Activated naive CD8-positive, alpha-beta T cell treated with anti-CD3 and anti-CD28 coated beads for 36 hours (primary cell): ENCODE results near the gene PTPRU. TPM values are rescaled to one million over a fixed set of nuclear protein-coding genes. Genes with fewer than 3 reads are reported as not detected.

Experiments
- DNase-seq: peaks from one replicate; pipeline ENCODE4 v3.0.0; 2021
- H3K27ac Mint-ChIP-seq: one replicate; pipeline ENCODE4 v1.8.0; 2022; ENCODE audit warnings: mild to moderate bottlenecking, moderate library complexity, mixed read lengths
- H3K27me3 Mint-ChIP-seq: one replicate; pipeline ENCODE4 v1.8.0; 2022; ENCODE audit warnings: mild to moderate bottlenecking, mixed read lengths
- H3K36me3 Mint-ChIP-seq: one replicate; pipeline ENCODE4 v1.8.0; 2021; ENCODE audit warnings: mild to moderate bottlenecking, mixed read lengths
- H3K4me1 Mint-ChIP-seq: one replicate; pipeline ENCODE4 v1.8.0; 2021; ENCODE audit warnings: mixed read lengths
- H3K4me3 Mint-ChIP-seq: one replicate; pipeline ENCODE4 v1.8.0; 2022; ENCODE audit warnings: mild to moderate bottlenecking, moderate library complexity, mixed read lengths
- H3K9me3 Mint-ChIP-seq: one replicate; pipeline ENCODE4 v1.8.0; 2022; ENCODE audit warnings: mixed read lengths
- total RNA-seq, 2 experiments: library from RNA; stranded (reverse); gene quantifications; one replicate each; pipeline ENCODE4 v1.2.3, GENCODE V29; 2021

The PTPRU gene
- total RNA-seq, 2 experiments from 2014 or later, result 0.52 to 0.74 TPM

DNA sequence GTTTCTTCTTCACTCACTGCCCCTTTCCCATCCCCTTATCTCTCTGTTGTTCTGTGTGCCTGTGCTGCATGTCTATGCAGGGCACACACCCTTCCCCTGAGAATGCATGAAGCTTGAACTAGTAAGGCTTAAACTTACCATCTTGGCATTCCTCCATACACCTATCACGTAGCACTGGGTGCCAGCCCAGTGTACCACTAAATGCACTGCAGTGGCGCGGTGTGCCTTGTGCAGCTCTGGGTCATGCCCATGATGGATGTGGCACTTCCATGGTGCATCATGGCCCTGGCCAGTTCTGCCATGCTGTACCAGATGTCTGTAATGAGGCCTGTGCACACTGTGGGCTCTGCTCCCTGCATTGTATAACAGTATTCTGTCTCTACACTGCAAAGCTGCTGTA, 10.7 kb downstream of the PTPRU start:
- H3K36me3 Mint-ChIP-seq, result no peaks in the 10 kb centered on the region
- no peaks in the 10 kb centered on the region for H3K9me3 Mint-ChIP-seq
- H3K4me1 Mint-ChIP-seq, result no peaks in the 10 kb centered on the region
- no peak for DNase-seq
- H3K27me3 Mint-ChIP-seq, result peaks cover 6% of the 10 kb centered on the region
- H3K4me3 Mint-ChIP-seq, result no peak overlapping the region
- H3K27ac Mint-ChIP-seq, result no peak overlapping the region

GRCh38 chr1:29247571-29248273, 11.4 kb downstream of the PTPRU start:
- no peak for DNase-seq
- Mint-ChIP-seq H3K36me3 (no peaks in the 10 kb centered on the region), H3K27me3 (peaks cover 6% of the 10 kb centered on the region), H3K27ac (no peak overlapping the region), H3K9me3 (no peaks in the 10 kb centered on the region), H3K4me1 (no peaks in the 10 kb centered on the region), H3K4me3 (no peak overlapping the region)

- no peaks in the 10 kb centered on the region for H3K4me1 Mint-ChIP-seq
- no peaks in the 10 kb centered on the region for H3K9me3 Mint-ChIP-seq
- DNase-seq, result no peak
- peaks cover 6% of the 10 kb centered on the region for H3K27me3 Mint-ChIP-seq
- no peak overlapping the region for H3K4me3 Mint-ChIP-seq
- no peaks in the 10 kb centered on the region for H3K36me3 Mint-ChIP-seq
- no peak overlapping the region for H3K27ac Mint-ChIP-seq
These were observed 12.1 kb downstream of the PTPRU start for GRCh38 chr1:29248409-29248808.

- Mint-ChIP-seq H3K9me3 (no peaks in the 10 kb centered on the region), H3K4me3 (no peak overlapping the region), H3K27me3 (peaks cover 6% of the 10 kb centered on the region), H3K27ac (no peak overlapping the region), H3K36me3 (no peaks in the 10 kb centered on the region), H3K4me1 (no peaks in the 10 kb centered on the region)
- DNase-seq, result no peak
These were observed 12.9 kb downstream of the PTPRU start for GRCh38 chr1:29249170-29249691.

GRCh38 chr1:29249951-29250581, 13.7 kb downstream of the PTPRU start:
- Mint-ChIP-seq H3K27me3 (peaks cover 6% of the 10 kb centered on the region), H3K27ac (no peak overlapping the region), H3K4me1 (no peaks in the 10 kb centered on the region), H3K9me3 (no peaks in the 10 kb centered on the region), H3K4me3 (no peak overlapping the region), H3K36me3 (no peaks in the 10 kb centered on the region)
- DNase-seq, result no peak

- no peaks in the 10 kb centered on the region for H3K9me3 Mint-ChIP-seq
- no peak overlapping the region for H3K4me3 Mint-ChIP-seq
- no peaks in the 10 kb centered on the region for H3K36me3 Mint-ChIP-seq
- DNase-seq, result no peak
- no peaks in the 10 kb centered on the region for H3K4me1 Mint-ChIP-seq
- H3K27me3 Mint-ChIP-seq, result peaks cover 6% of the 10 kb centered on the region
- no peak overlapping the region for H3K27ac Mint-ChIP-seq
These were observed 15.1 kb downstream of the PTPRU start for GRCh38 chr1:29251164-29252124.

DNA sequence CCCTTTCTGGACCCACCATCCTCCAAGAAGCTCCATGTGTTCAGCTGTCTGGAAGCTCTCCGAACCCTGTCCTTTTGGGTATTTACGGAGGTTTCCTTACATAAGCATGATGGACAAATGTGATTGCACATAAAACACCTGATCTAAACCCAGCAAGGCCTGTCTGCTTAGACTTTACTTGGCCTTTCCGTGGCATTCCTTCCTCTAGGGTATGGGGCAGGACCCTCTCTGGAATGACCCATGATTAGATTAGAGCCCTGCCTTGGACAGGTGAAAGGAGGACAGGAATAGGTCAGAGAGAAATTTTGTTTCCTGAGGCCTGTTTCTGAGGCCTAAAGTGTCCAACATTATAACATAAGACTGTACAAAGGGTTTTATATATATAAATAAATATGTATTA, 16.9 kb downstream of the PTPRU start:
- H3K4me3 Mint-ChIP-seq, result no peak overlapping the region
- H3K27me3 Mint-ChIP-seq, result peaks cover 4% of the 10 kb centered on the region
- no peaks in the 10 kb centered on the region for H3K9me3 Mint-ChIP-seq
- no peak for DNase-seq
- H3K27ac Mint-ChIP-seq, result no peak overlapping the region
- no peaks in the 10 kb centered on the region for H3K4me1 Mint-ChIP-seq
- no peaks in the 10 kb centered on the region for H3K36me3 Mint-ChIP-seq

GRCh38 chr1:29254346-29254745, 18.0 kb downstream of the PTPRU start:
- Mint-ChIP-seq H3K27ac (no peak overlapping the region), H3K4me3 (no peak overlapping the region), H3K9me3 (no peaks in the 10 kb centered on the region), H3K27me3 (peaks cover 12% of the 10 kb centered on the region), H3K4me1 (no peaks in the 10 kb centered on the region), H3K36me3 (no peaks in the 10 kb centered on the region)
- DNase-seq, result no peak

DNA sequence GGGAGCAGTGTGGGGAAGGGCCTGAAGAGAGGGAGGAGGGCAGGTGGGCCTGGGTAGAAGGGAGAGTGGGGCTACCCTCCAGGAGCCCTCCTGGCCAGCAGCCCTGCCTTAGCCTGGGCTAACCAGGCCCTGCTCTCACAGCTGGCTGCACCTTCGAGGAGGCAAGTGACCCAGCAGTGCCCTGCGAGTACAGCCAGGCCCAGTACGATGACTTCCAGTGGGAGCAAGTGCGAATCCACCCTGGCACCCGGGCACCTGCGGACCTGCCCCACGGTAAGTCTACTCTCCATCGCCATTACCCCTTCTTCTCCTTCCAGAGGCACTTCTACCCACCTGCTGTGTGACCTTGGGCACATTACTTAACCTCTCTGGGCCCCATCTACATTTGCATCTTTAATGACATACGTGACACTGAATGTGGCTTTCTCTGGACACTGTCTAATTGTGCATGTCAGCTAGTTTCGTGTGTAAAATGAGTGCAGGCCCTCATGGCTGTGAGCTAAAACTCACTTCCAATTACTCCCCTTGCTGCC, 18.9 kb downstream of the PTPRU start:
- Mint-ChIP-seq H3K4me3 (no peak overlapping the region), H3K27me3 (peaks cover 16% of the 10 kb centered on the region), H3K27ac (no peak overlapping the region), H3K4me1 (peaks cover 2% of the 10 kb centered on the region), H3K9me3 (no peaks in the 10 kb centered on the region), H3K36me3 (no peaks in the 10 kb centered on the region)
- DNase-seq, result no peak

DNA sequence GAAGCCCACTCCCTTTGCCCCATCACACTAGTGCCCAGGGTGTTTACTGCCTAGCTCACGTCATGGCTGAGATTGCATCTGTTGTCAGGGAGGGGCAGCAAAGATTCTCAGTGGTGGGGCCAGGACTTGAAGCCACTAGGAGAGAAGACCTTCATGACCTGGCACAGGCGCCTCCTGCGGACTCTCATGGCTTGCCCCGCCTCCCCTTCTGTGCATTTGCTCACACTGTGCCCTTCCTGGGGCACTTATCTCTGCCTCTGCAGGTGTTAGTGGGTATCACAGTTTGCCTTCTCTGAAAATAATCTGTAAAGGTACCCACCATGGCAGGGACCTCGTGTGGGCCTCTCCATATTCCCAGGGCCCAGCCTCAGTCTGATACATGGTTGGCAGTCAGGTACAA, 20.1 kb downstream of the PTPRU start:
- Mint-ChIP-seq H3K9me3 (no peaks in the 10 kb centered on the region), H3K27me3 (peaks cover 28% of the 10 kb centered on the region), H3K27ac (no peak overlapping the region), H3K4me3 (no peak overlapping the region), H3K4me1 (peaks cover 3% of the 10 kb centered on the region), H3K36me3 (no peaks in the 10 kb centered on the region)
- no peak for DNase-seq

- Mint-ChIP-seq H3K4me1 (peaks cover 3% of the 10 kb centered on the region), H3K4me3 (no peak overlapping the region), H3K36me3 (no peaks in the 10 kb centered on the region), H3K27ac (no peak overlapping the region), H3K9me3 (no peaks in the 10 kb centered on the region), H3K27me3 (peaks cover 34% of the 10 kb centered on the region)
- no peak for DNase-seq
These were observed 20.9 kb downstream of the PTPRU start for GRCh38 chr1:29256979-29257804.

GRCh38 chr1:29258189-29258975, 22.1 kb downstream of the PTPRU start:
- Mint-ChIP-seq H3K4me1 (peaks cover 3% of the 10 kb centered on the region), H3K4me3 (no peak overlapping the region), H3K36me3 (no peaks in the 10 kb centered on the region), H3K27ac (no peak overlapping the region), H3K9me3 (no peaks in the 10 kb centered on the region), H3K27me3 (peaks cover 39% of the 10 kb centered on the region)
- DNase-seq, result no peak

- Mint-ChIP-seq H3K36me3 (no peaks in the 10 kb centered on the region), H3K27ac (no peak overlapping the region), H3K27me3 (peaks cover 43% of the 10 kb centered on the region), H3K4me1 (peaks cover 3% of the 10 kb centered on the region), H3K9me3 (no peaks in the 10 kb centered on the region), H3K4me3 (peak overlapping the region; percentile 59)
- no peak for DNase-seq
These were observed 22.9 kb downstream of the PTPRU start for GRCh38 chr1:29258976-29259801.
